ENCODE measurements around the gene KRT40.

DNA sequence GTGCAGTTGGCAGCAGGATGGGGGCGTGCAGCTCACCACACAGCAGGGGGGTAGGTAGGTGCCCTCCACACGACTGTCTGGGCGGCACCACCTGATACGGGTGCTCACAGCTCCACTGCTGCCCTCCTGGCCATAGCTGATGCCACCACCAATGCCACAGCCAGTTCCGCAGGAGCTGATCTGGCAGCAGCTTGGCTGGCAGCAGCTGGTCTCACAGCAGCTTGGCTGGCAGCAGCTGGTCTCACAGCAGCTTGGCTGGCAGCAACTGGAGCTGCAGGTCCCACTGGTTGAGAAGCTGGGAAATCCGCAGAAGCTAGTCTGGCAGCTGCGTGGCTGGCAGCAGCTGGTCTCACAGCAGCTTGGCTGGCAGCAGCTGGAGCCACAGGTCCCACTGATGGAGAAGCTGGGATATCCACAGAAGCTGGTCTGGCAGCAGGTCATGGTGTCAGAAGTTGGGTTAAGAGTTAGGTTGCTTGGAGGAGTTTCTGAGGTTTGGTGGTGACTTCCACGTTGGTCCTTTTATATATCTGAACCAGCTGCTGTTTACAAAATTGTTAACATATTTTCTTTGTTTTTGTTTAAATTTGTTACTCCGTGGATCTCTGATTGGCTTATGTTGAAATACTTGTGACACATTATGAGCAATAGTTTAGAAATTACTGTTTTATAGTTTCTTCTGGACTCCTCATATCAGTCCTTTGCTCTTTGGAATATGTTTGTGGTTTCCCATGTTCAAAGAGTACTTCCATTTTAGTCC is 42.8 kb upstream of the KRT40 start, which contains the start of gene KRTAP1-5:
- TF ChIP-seq, protein P1, sequence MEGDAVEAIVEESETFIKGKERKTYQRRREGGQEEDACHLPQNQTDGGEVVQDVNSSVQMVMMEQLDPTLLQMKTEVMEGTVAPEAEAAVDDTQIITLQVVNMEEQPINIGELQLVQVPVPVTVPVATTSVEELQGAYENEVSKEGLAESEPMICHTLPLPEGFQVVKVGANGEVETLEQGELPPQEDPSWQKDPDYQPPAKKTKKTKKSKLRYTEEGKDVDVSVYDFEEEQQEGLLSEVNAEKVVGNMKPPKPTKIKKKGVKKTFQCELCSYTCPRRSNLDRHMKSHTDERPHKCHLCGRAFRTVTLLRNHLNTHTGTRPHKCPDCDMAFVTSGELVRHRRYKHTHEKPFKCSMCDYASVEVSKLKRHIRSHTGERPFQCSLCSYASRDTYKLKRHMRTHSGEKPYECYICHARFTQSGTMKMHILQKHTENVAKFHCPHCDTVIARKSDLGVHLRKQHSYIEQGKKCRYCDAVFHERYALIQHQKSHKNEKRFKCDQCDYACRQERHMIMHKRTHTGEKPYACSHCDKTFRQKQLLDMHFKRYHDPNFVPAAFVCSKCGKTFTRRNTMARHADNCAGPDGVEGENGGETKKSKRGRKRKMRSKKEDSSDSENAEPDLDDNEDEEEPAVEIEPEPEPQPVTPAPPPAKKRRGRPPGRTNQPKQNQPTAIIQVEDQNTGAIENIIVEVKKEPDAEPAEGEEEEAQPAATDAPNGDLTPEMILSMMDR (IDR thresholded peaks at IDR 0.05; ENCODE audit: control extremely low read depth in 1 of 3, insufficient read depth in 1 of 3, low read depth in 1 of 3, low read length in 3 of 3): no peak
- TF ChIP-seq EGR1 (IDR thresholded peaks at IDR 0.05; ENCODE audit: borderline replicate concordance, low read depth, low read length): no peak
- no peak for TF ChIP-seq YY1 (IDR thresholded peaks at IDR 0.05; ENCODE audit: low read depth, low read length)
- no peak for TF ChIP-seq POLR2A (IDR thresholded peaks at IDR 0.05; ENCODE audit: control extremely low read depth in 1 of 2, low read depth in 2 of 2, low read length in 2 of 2)
- TF ChIP-seq BRCA1 (IDR thresholded peaks at IDR 0.05; ENCODE audit: low read depth, low read length): no peak
- no peak for TF ChIP-seq ASH2L (IDR thresholded peaks at IDR 0.05; ENCODE audit: low read length)
- no peak for TF ChIP-seq POU5F1 (IDR thresholded peaks at IDR 0.05; ENCODE audit: low read depth, low read length)
- no peak for TF ChIP-seq SP1 (IDR thresholded peaks at IDR 0.05; ENCODE audit: low read depth, low read length)
- TF ChIP-seq GABPA (IDR thresholded peaks at IDR 0.05; ENCODE audit: borderline replicate concordance, insufficient read depth, low read length): no peak
- TF ChIP-seq NRF1 (IDR thresholded peaks at IDR 0.05; ENCODE audit: low read depth, low read length): no peak
- no peak for TF ChIP-seq POLR2AphosphoS5 (IDR thresholded peaks at IDR 0.05; ENCODE audit: low read depth, low read length)
- no peak for TF ChIP-seq RAD21 (IDR thresholded peaks at IDR 0.05 in 1 of 2, conservative IDR thresholded peaks at IDR 0.05 in 1 of 2; ENCODE audit: low read depth in 2 of 2, low read length in 2 of 2)
- TF ChIP-seq NANOG (IDR thresholded peaks at IDR 0.05; ENCODE audit: insufficient read depth, low read depth, low read length, poor library complexity, severe bottlenecking): no peak

All from H1 (cell line).